GM21447 (cell line): Measurements from ENCODE around the gene KDM2A.

Experiments used
- ATAC-seq: cut with Tn5 transposase; IDR thresholded peaks from one replicate; pipeline ENCODE4 v1.9.1; 2021; ENCODE audit not compliant: unreplicated experiment

KDM2A gene

DNA sequence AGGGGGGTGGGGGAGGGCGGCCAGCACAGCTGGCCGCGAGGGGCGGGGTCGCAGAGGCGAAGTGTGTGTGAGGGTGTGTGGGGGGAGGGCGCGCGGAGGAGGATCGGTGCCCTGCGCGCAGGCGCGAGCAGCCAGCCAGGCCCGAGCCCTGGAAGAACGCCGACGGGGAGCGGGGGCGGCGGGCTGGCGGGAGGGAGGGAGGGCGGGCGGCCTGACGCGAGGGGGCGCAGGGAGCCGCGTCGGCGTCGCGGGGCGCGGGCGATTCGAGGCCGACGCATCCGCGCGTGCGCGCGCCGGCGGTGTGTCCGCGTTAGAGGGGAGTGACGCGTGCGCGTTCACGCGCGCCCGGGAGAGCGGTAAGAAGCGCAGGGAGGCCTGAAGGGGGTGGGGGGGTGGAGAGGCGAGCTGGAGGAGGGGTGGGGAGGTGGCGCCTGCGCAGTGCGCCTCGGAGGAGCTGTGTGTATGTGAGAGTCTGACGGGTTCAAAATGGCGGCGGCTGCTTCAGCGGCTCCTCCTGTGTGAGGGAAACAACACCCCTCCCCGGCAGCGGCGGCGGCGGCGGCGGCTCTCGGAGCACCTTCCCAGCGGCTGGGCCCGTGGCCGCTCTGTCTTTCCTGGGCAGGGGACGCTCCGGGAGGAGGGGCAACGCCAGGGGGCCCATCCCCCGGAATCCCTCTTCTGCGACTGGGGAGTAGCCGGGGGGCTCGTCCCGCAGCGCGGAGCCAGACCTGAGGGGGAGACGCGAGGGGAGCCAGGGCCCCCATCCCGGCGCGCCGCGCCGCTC, at the start of gene KDM2A:
KDM2A (plus strand) TSS at position 463 of the 784 bp plus-strand sequence. CDS start 2,054 bp downstream, outside the sequence.
- ATAC-seq = peak; percentile 58

DNA sequence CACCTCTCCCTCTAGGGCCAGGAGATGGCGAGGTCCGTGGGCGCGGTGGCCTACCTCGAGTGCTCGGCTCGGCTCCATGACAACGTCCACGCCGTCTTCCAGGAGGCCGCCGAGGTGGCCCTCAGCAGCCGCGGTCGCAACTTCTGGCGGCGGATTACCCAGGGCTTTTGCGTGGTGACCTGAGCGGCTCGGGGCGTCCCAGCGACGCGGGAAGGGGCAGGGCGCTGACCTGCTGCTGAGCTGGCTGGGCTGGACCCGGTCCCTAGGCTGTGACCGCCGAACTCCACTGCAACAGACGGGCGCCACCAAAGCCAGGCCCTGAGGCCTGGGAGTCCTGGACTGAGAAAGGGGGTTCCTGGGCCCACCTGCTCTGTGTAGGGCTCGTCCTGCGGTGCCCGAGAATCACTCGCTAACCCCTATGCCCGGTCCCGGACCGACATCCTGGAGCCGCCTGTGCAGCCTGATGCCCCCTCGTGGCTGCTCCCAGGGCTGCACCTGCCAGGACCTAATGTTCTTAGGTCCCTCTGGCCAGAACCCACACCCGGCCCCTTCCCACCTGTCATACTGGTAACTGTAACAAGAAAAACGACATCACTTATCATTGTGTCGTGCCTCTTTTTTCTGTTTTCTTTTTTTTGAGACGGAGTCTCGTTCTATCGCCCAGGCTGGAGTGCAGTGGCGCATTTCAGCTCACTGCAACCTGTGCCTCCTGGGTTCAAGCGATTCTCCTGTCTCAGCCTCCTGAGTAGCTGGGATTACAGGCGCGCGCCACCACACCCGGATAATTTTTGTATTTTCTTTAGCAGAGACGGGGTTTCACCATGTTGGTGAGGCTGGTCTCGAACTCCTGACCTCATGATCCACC, 47.4 kb upstream of the KDM2A start:
- no peak for ATAC-seq

DNA sequence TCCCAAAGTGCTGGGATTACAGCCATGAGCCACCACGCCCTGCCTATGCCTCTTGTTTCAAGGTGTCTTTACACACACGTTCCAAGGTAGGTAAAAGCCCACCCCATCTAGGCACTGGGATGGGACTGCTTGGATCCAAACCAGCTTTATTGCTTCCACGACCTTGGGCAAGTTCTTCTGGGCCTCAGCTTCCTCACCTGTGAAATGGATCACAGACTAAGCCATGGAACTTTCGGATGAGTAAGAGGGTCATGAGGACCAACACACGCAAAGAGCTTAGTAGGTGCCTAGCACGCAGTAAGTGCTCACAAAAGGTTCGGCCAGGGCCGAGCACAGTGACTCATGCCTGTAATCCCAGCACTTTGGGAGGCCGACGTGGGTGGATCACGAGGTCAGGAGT, 46.8 kb upstream of the KDM2A start:
- ATAC-seq = no peak

DNA sequence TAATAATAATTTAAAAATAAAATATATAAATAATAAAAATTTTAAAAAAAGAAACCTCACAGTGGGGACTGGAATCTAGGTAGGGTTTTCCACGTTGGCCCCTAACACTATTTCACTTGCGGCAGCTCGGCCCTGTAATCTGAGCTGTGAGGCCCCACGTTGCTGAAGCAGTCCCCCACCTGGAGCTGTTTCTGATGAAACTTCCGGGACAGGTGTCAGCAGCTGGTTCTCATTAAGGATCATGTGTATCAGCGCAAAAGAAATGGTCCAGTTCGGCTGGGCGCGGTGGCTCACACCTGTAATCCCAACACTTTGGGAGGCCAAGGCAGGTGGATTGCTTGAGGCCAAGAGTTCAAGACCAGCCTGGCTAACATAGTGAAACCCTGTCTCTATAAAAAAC, 45.2 kb upstream of the KDM2A start:
- ATAC-seq = no peak

DNA sequence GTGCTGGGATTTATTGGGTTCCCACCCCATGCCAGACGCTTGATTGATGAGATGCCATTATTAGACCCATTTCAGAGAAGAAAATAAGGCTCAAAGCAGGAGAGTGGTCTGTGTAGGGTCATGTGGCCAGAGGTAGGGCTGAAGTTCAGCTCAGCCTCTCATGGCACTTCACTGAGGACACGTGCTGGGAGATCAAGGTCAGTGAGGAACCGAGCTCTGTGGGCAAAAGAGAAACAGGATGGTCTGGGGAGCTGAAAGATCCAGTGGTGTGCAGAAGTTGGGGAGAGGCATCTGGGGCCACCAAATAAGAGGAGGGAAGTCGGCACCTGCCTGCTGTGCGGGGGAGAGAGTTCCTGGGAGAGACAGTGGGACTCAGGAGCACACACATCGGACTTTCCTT, 42.9 kb upstream of the KDM2A start:
- ATAC-seq = no peak

DNA sequence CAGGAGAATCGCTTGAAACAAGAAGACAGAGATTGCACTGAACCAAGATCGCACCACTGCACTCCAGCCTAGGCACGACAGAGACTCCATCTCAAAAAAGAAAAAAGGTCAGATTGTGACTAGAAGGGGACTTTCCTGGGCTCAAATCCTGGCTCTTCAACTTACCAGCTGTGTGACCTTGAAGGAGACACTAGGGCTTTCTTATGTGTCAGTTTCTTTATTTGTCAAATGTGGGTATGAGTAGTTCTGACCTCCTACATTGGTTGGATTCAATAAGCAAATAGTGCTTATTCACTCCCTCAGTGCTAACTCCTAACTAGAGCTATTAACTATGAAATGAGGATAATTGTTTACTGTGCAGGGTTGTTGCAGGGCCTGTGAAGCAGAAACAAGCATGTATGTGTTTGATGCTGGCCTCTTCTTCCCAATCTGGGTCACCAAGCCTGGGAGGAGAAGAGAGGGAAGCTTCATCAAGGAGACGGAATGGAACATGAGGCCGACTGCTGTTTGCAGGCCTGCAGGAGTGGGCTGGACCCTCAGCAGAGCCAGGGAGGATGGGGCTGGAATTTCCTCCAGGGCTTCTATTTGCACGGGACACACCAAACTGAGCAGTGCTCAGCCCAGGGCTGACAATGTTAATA, 39.9 kb upstream of the KDM2A start:
- ATAC-seq = no peak

DNA sequence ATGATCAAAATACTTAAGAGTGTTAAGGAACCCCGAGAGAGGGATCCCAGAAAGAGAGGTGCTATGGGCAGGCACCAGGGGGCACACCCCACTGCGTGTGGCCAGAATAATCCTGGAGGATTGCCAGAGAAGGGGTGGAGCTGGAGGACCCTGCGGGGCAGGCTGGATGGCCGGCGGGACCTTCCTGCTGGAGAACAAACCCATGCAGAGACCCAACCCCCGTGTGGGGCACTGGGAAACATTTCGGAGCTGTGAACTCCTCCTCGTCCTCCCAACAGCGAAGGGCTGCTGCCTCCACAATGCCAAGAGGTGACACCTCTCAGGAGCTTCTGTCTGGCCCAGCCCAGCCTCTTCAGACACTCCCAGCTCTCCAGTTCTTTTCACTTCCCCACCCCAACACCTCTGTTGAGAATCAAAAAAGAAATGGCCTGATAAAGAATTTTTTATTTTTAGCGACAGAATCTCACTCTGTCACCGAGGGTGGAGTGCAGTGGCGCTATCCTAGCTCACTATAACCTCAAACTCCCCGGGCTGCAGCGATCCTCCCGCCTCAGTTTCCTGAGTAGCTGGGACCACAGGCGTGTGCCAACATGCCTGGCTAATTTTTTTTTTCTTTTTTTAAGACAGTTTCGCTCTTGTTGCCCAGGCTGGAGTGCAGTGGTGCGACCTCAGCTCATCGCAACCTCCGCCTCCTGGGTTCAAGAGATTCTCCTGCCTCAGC, 36.8 kb upstream of the KDM2A start:
- no peak for ATAC-seq

DNA sequence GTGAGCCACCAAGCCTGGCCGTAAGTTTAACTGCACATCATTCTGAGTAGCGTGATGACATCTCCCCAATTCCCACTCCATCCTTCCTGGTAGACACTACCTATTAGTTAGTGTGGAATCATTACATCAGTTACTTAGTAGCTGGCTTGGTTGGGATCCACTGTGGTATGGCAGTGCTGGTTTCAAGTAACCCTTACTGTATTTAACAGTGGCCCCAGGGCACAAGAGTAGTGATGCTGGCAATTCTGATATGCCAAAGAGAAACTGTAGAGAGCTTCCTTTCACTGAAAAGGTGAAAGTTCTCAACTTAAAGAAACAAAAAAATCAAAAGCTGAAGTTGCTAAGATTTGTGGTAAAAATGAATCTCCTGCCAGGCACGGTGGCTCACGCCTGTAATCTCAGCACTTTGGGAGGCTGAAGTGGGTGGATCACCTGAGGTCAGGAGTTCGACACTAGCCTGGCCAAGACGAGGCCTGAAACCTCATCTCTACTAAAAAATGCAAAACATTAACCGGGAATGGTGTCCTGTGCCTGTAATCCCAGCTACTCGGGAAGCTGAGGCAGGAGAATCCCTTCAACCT, 35.2 kb upstream of the KDM2A start:
- no peak for ATAC-seq

DNA sequence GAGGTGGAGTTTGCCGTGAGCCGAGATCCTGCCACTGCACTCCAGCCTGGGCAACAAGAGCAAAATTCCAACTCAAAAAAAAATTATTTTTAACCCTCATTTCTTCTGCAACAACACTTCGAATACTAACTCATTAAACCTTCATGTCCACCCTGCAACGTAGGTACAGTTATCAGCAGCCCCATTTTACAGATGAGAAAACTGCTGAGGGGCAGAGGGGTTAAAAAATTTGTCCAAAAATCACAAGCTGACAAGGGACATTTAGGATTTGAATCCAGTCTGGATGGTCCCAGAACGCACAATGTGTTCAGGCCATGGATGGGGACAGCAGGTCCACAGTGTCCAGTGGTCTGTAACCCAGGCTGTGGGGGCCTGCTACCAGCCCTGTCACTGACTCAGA, 33.4 kb upstream of the KDM2A start:
- ATAC-seq = no peak

DNA sequence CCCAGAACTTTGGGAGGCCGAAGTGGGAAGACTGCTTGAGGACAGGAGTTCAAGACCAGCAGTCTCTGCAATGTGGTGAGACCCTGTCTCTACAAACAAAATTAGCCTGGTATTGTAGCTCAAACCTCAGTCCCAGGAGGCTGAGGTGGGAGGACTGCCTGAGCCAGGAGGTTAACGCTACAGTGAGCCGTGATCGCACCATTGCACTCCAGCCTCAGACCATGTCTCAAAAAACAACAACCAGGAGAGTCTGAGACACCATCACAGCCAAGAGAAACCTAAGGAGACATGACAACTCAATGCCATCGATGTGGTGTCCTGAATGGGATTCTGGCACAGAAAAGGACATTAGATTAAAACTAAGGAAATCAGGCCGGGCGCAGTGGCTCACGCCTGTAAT, 28.3 kb upstream of the KDM2A start:
- no peak for ATAC-seq

DNA sequence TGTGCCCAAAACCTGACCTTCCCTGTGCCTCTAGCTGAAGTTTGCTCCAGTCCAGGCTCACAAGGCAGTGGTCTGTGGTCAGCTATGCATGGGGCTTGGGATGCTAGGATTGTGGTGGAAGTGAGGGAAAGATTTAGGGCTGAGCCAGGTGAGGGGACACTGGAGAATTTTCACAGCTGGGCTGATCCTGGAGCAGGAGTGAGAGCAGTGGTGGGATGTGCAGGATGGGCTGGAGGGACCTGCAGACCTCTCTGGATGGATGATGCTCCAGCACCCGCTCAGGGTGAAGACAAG, 23.9 kb upstream of the KDM2A start:
- no peak for ATAC-seq

DNA sequence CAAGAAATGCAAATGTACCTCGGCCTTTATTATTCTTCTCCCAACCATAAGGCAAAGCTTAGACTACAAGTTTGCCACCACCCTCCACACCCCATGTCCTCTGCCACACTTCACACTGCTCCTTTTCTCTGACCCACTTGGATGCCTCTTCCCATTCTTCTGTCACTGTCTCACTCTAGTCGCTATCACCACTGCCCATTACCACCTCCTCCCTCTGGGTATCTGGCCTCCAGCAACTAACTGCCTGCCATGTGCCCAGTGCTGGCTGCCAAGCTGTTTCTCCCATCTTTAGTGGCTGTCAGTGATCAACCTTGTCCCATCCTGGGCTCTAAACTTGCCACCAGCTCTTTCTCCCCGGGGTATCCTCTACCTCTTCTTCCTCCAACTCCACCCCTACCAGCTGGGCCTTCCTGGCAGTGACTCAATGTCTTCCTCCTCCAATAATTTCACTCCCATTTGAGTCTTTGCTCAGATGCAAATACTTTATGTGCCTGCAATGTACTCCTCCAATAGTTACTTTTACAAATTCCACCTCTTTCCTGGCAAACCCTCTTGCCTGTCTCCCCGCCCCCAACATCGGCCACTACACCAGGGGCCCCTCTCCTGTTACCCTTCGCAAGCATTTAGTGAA, 20.1 kb upstream of the KDM2A start:
- ATAC-seq = no peak

DNA sequence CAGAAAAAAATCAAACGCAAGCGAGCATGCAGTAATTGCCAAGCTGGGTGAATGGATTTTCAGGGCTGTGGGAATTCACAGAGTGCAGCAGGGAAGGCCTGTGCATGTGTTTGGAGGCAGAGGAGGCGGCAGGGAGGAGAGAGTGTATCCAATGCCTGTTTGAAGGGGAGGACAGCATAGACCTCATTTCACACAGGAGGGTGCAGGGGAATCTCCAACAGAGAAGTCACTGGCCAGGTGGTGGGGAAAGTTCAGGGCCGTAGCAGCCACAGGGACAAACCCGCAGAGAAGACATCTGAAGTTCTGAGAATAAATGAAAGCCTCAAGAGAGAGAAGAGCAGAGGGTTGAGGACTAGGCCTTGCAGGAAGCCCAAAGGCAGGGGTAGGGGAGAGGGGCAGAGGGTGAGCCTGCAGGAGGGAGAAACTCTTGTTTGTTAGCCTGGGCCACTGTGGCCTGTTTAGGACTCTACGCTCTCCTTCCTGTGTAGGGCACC, 19.2 kb upstream of the KDM2A start:
- ATAC-seq = peak; percentile 69

DNA sequence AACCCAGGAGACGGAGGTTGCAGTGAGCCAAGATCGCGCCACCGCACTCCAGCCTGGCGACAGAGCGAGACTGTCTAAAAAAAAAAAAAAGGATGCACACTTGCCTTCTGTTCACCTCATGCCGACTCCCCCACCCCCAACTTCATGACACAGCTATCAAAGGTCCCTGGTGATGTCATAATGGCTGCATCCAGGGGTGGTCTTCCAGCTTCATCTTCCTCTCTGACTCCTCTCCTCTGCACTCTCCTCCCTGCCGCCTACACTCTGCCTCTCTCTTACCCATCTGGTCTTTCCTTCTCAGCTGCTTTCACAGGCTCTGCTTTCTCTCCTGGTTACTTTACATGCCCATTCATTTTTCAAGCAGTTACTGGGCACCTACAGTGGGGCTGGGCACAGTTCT, 16.4 kb upstream of the KDM2A start:
- no peak for ATAC-seq

DNA sequence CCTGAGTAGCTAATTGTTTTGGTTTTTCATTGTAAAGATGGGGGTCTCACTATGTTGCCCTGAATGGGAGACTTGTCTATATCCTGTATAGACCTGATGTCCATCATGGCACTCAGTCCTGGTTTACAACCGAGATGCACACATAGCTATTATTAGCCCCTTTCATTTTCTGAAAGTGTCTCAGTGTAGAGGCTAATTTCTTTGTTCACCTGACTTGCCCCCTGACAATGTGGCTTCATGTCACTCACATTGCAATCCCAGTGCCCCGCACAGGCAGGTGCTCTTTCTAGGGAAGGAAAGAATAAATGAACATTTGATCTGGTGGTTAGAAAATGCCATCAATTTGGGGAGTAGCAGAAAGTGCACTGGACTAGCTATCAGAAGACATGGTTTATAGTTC, 13.1 kb upstream of the KDM2A start:
- ATAC-seq = no peak

DNA sequence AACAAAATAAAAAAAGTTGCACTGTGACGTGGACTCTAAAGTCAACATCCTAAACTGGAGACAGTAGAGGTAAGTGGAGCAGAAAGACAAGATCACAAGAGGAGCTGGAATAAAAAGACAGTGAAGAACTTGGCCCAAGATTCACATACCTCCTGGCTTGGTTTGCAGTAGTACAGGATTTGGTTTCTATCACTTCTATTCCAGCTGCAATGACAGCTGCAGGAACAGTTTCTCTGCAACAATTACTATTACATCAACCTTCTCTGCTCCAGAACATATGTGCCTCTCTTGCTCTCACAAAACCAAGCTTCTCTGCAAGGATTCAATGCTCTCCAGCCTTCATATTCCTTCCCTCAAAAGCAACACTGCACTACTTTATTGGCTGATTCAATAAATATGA, 7.8 kb upstream of the KDM2A start:
- no peak for ATAC-seq

DNA sequence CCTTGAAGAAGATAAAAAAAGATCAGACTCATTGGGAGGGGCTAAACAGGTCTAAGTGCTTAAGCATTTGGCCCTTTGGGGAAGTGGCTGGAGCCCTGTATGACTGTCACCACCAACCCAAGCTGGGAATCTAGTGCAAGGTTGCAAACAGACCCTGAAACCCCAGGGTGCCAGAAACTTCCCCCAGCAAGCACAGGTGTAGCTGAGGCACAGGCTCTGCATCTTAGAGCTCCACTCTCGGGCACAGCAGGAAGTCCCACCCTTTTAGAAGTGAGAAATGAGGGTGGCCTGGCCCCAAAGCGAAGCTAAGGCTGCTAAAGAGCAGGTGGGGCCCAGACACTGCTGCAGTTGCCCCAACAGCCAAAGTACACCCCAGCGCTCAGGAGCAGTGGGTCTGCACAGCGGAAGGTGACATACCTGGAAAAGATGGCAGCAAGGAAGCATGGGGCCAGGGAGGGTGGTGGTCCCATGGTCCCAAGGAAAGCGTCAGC, 5.8 kb upstream of the KDM2A start:
- ATAC-seq = peak; percentile 76

DNA sequence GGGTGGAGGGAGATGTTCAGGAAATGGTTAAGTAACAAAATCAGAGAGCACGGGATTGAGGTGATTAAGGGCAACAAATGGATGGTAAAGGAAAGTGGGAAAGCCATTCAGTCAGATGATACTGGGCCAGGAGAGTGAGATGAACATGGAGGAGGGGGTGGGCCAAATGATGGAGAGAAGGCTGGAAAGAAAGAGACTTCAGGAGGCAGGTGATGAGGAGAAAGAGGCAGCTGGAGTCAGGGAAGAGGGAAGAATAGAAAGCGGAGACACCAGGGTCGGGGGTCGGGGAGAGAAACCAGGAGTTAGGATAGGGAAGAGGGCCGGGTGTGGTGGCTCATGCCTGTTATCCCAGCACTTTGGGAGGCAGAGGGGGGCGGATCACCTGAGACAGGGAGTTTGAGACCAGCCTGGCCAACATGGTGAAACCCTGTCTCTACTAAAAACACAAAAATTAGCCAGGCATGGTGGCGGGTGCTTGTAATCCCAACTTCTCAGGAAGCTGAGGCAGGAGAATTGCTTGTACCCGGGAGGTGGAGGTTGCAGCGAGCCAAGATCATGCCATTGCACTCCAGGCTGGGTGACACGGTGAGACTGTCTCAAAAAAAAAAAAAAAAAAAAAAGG, 4.7 kb upstream of the KDM2A start:
- ATAC-seq = no peak

DNA sequence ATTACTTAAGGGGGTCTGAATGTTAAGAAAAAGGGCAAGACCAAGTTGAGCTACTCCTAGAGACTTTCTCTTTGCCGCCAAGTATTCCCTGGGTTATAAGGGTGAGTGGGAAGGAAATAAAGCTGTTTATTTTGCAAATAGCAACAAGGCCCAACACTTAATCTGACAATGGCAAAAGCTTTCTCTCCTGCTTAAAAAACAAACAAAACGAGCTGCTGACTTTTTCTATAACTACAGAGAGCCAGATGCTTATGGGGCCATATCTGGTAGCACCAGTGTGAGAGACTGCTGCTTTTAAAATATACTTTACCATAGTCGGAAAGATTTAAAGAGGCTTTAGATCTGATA, 2.3 kb upstream of the KDM2A start:
- ATAC-seq = no peak

DNA sequence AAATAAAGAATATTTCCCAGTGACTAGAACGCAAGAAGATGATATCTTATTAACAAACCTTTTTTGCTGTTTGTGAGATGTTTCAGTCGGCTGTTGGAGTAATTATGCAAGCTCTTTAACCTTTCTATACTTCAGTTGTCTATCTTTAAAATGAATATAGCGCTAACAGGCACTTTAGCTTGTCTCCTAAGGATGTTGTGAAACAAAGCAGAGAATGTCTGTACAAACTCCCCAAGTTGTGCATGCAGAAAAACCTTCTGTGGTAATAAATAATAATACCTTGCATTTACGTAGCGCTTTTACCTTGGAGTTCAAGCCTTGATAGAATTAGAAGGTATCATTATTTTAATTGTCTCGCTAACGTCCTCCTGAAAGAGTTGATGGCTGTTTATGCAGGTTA, 1.9 kb upstream of the KDM2A start:
- ATAC-seq = no peak
